GM12874 (cell line): Measurements from ENCODE around the gene SIGLEC7.
A peak's percentile ranks its signal among the peaks of the same experiment; 100 is the strongest.

Source experiments
- TF ChIP-seq, protein P1 (sequence below): IDR thresholded peaks from 2 replicates; pipeline ENCODE4 v1.5.1; 2011; ENCODE audit warnings: low read depth, mild to moderate bottlenecking, control low read depth, low read length, moderate library complexity; ENCODE audit not compliant: insufficient read depth

The SIGLEC7 gene

DNA sequence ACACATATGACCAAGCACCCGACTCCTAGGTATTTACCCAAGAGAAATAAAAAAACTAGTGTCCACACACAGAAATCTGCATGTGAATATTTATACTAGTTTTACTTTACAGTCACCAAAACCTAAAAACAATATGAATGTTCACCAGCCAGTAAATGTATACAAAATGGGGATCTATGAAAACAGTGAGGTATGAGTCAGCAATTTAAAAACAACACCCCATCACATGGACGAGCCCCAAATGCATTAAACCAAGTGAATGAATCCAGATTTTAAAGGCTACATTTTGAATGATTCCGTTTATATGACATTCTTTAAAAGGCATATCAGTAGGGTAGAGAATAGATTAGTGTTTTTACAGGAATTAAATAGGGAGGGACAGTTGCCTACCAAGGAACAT lies 22.1 kb downstream of the SIGLEC7 start:
- TF ChIP-seq, protein P1, sequence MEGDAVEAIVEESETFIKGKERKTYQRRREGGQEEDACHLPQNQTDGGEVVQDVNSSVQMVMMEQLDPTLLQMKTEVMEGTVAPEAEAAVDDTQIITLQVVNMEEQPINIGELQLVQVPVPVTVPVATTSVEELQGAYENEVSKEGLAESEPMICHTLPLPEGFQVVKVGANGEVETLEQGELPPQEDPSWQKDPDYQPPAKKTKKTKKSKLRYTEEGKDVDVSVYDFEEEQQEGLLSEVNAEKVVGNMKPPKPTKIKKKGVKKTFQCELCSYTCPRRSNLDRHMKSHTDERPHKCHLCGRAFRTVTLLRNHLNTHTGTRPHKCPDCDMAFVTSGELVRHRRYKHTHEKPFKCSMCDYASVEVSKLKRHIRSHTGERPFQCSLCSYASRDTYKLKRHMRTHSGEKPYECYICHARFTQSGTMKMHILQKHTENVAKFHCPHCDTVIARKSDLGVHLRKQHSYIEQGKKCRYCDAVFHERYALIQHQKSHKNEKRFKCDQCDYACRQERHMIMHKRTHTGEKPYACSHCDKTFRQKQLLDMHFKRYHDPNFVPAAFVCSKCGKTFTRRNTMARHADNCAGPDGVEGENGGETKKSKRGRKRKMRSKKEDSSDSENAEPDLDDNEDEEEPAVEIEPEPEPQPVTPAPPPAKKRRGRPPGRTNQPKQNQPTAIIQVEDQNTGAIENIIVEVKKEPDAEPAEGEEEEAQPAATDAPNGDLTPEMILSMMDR = no peak

DNA sequence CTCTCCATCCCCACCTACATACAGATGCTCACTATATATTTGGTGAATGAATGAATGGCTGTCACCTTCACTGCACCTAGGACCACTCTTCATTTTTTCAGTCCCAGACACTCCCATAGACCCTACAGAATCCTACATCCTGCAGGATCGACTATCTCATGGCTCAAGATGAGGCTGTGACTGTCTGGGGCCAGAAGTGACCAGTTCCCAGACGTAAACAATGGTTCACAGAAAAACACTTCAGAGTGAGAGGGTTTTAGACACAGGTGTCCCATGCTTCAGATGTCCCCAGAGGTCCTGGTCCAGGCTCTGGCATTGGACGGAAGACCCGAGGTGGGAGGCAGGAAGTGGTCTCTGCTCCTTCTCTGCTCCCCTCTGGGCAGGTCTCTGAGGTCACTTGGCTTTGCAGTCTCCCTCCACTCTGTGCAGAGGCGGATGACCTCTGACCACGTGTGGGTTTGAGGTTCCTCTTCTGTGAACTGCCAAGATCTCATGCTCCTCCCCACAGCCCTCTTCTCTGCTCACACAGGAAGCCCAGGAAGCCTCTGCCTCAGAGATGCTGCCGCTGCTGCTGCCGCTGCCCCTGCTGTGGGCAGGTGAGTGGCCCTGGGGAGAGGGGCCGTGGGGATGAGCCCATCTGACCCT lies 24.9 kb downstream of the SIGLEC7 start:
- TF ChIP-seq, protein P1 = no peak

DNA sequence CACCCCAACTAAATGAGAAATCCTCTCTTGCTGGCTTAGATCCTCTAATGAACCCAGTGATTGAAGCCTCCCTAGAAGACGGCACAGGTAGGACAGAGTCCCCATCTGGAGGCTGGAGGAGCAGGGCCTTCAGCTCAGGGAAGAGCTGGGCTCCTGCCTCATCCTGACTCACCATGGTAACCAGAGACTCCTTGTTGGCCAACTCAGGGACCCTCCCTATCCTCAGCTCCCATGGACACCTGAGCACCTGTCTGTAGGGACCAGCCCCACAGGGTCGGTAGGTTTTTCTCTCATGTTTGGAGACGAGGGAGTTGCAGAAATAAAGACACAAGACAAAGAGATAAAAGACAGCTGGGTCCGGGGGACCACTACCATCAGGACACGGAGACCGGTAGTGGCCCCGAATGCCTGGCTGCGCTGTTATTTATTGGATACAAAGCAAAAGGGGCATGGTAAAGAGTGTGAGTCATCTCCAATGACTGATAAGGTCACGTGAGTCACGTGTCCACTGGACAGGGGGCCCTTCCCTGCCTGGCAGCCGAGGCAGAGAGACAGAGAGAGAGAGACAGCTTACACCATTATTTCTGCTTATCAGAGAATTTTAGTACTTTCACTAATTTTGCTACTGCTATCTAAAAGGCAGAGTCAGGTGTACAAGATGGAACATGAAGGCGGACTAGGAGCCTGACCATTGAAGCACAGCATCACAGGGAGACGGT lies 26.6 kb downstream of the SIGLEC7 start:
- TF ChIP-seq, protein P1 = no peak

DNA sequence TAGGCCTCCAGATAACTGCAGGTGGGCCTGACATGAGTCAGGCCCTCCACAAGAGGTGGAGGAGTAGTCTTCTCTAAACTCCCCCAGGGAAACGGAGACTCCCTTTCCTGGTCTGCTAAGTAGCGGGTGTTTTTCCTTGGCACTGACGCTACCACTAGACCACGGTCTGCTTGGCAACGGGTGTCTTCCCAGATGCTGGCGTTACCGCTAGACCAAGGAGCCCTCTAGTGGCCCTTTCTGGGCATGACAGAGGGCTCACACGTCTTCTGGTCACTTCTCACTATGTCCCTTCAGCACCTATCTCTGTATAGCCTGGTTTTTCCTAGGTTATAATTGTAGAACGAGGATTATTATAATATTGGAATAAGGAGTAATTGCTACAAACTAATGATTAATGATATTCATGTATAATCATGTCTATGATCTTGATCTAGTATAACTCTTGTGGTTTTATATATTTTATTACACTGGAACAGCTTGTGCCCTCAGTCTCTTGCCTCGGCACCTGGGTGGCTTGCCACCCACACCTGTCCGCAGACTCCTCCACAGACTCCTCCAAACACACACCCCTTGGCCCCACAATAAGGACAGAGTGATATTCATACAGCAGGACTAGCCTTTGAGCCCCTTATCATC lies 27.3 kb downstream of the SIGLEC7 start:
- TF ChIP-seq, protein P1 = peak; percentile 77

DNA sequence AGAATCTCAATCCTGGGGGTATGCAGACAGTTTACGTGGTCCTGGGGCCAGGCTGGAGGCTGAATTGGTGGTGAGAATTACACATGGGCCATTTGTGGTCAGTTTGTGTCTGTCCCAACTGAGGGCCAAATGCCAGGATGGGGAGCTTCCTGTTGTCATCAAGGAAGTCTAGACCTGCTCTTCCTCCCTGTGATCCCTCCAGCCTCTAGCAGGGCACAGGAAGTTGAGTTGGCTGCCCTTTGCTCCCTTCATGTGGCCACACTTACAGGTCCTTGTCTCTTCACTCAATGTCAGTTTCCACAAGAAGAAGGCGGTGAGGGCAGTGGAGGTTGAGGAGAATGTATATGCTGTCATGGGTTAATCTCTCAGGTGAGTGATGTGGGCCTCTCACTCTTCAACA lies 30.1 kb downstream of the SIGLEC7 start:
- TF ChIP-seq, protein P1 = no peak

DNA sequence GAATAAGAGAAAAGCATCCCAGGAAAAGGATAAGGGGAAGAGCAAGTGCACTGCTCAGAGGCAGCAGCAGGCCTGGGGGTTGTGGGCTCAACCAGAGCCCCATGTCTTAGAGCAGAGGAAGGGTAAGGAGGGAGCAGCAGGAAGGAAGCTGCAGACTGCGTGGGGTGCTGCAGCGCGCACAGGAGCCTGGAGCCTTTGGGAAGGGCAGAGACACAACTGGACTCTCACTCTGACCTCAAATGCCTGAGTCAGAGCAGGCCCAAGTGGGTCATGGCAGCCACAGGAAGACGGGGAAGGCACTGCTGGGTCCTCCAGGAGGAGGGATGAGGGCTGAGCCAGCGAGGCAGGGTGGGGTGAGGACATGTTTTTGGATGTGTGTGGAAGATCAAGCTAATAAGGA lies 31.6 kb downstream of the SIGLEC7 start:
- TF ChIP-seq, protein P1 = no peak

DNA sequence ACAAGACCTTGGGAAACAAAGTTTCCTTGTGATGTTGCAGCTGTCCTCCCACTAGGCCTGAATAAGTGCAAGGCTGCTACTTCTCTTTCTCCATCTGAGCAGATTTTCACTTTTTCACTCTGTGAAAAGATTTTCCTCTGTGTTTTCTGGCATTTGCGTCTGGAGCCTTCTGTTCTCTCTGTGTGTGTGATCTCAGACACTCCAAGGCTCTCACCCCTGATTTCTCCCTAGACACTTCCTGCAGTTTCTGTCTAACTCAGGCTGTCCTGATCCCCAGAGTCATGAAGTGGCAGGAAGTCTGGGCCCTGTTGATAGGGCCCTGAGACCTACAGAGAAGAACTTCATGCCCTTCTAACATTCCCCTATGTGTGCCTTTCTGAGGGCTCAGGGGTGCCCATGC lies 37.2 kb downstream of the SIGLEC7 start:
- TF ChIP-seq, protein P1 = no peak
